ENCODE data around the gene TPM3. TPM values are rescaled to one million over a fixed set of nuclear protein-coding genes. Genes with fewer than 3 reads are reported as not detected.

TPM3 gene
- polyA plus RNA-seq, 2 of the 4 experiments (the other 2 are of a cell fraction) = 510 to 618 TPM

- Histone ChIP-seq H3K4me3 (no peak overlapping the region), H3K4me2 (no peak overlapping the region), H3K9me3 (no peaks in the 10 kb centered on the region), H3K27ac (no peak overlapping the region), H3K4me1 (no peaks in the 10 kb centered on the region)
- ATAC-seq = no peak
- 87% methylated on average over 1 of the region's 1 CpG for WGBS (ENCODE audit: missing lambda C conversion rate)
- ChIA-PET CTCF (interaction anchor here (0.7 to 3.8 kb wide), 2 partner anchors 25 to 33 kb away, joined by 3 to 13 read pairs; no protein-coding TSS in a partner anchor), POLR2A (interaction anchor here (0.9 to 1.1 kb wide), 2 partner anchors 10 to 176 kb away, joined by 3 to 4 read pairs; partner anchors contain the start of gene RPS27)
- DNase-seq (ENCODE audit: low read depth in 1 of 2, low spot score in 1 of 2) = no peak
- FAIRE-seq = no peak
- TF ChIP-seq NFE2L2 (conservative IDR thresholded peaks at IDR 0.05; ENCODE audit: low read length) (no peak), MAFK (IDR thresholded peaks at IDR 0.05; ENCODE audit: partially characterized antibody) (no peak), JUNB (IDR thresholded peaks at IDR 0.05) (no peak)
- TF ChIP-seq, protein P1, sequence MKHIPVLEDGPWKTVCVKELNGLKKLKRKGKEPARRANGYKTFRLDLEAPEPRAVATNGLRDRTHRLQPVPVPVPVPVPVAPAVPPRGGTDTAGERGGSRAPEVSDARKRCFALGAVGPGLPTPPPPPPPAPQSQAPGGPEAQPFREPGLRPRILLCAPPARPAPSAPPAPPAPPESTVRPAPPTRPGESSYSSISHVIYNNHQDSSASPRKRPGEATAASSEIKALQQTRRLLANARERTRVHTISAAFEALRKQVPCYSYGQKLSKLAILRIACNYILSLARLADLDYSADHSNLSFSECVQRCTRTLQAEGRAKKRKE (CRISPR knock-in tag; IDR thresholded peaks at IDR 0.05; ENCODE audit: low read depth) = no peak
Measured at GRCh38 chr1:154166207-154166606, 25.7 kb downstream of the TPM3 start.

DNA sequence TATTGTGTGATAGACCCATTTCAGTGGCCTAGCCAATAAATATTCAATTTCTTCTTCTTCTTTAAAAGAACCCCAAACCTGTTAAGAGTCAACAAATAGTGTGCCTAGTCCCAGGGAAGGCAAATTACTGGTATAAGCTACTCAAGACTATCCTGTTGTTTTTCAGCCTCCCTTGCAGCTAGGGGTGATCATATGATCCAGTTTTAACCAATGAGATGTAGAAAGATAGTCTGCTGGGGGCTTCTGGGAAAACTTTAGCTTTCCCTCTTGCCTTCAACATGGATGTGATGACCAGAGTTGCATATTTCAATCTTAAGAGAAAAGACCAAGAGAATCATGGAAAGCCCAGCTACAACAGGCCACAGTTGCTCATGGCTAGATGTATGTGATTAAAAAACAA, 32.3 kb downstream of the TPM3 start:
- TF ChIP-seq JUN (IDR thresholded peaks at IDR 0.05) (no peak), HOXB5 (CRISPR knock-in tag; IDR thresholded peaks at IDR 0.05) (no peak), MAZ (IDR thresholded peaks at IDR 0.05; ENCODE audit: borderline replicate concordance, low read depth, low read length) (no peak), HES2 (IDR thresholded peaks at IDR 0.05) (no peak), ZC3H11A (IDR thresholded peaks at IDR 0.05) (no peak), EP300 (IDR thresholded peaks at IDR 0.05) (0 out of 5 replicates have a peak, but pooled peaks of 1 of the 2 experiments have one; percentile 5)
- TF ChIP-seq, protein P2, sequence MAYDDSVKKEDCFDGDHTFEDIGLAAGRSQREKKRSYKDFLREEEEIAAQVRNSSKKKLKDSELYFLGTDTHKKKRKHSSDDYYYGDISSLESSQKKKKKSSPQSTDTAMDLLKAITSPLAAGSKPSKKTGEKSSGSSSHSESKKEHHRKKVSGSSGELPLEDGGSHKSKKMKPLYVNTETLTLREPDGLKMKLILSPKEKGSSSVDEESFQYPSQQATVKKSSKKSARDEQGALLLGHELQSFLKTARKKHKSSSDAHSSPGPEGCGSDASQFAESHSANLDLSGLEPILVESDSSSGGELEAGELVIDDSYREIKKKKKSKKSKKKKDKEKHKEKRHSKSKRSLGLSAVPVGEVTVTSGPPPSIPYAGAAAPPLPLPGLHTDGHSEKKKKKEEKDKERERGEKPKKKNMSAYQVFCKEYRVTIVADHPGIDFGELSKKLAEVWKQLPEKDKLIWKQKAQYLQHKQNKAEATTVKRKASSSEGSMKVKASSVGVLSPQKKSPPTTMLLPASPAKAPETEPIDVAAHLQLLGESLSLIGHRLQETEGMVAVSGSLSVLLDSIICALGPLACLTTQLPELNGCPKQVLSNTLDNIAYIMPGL (CRISPR knock-in tag; IDR thresholded peaks at IDR 0.05; ENCODE audit: borderline replicate concordance) = no peak
- Histone ChIP-seq H3K27ac (no peak overlapping the region), H3K4me3 (no peak overlapping the region), H3K4me2 (no peak overlapping the region), H3K4me1 (peaks cover 10% of the 10 kb centered on the region; the same call in 1 of the 3 replicates), H3K9me3 (peaks cover 17% of the 10 kb centered on the region)
- no peak for FAIRE-seq
- no peak for ATAC-seq
- CTCF ChIA-PET = interaction anchor here (0.6 to 1.1 kb wide), 3 partner anchors 12 to 112 kb away, joined by 3 read pairs; no protein-coding TSS in a partner anchor
- POLR2A ChIA-PET = interaction anchor here (1.9 kb wide), 1 partner anchor 169 kb away, joined by 6 read pairs; the partner anchor contains the start of gene RPS27
- peak in 1 of 2 experiments; percentile 27 for DNase-seq (ENCODE audit: low read depth in 1 of 2, low spot score in 1 of 2)

GRCh38 chr1:154158307-154159125, 33.4 kb downstream of the TPM3 start:
- ChIA-PET POLR2A (interaction anchor here (1.0 to 1.9 kb wide), 2 partner anchors 168 kb away, joined by 4 to 6 read pairs; partner anchors contain the start of gene RPS27), CTCF (interaction anchor here (1.9 kb wide), 1 partner anchor 13 kb away, joined by 6 read pairs; no protein-coding TSS in a partner anchor)
- 97% methylated on average over 8 of the region's 8 CpGs for WGBS (ENCODE audit: missing lambda C conversion rate)
- no peak for FAIRE-seq
- Histone ChIP-seq H3K4me2 (no peak overlapping the region), H3K4me3 (no peak overlapping the region), H3K4me1 (peaks cover 10% of the 10 kb centered on the region; the same call in 1 of the 3 replicates), H3K9me3 (peaks cover 17% of the 10 kb centered on the region), H3K27ac (peak overlapping the region in 1 of 2 experiments; percentile 47; a peak in 2 of 6 replicates)
- DNase-seq (ENCODE audit: low read depth in 1 of 2, low spot score in 1 of 2) = no peak
- no peak for ATAC-seq
- no peak for TF ChIP-seq KDM5A (IDR thresholded peaks at IDR 0.05)
- TF ChIP-seq, protein P1 (CRISPR knock-in tag; IDR thresholded peaks at IDR 0.05; ENCODE audit: low read depth) = no peak
- TF ChIP-seq EHMT2 (IDR thresholded peaks at IDR 0.05; ENCODE audit: low read depth) = no peak
- TF ChIP-seq, protein P3, sequence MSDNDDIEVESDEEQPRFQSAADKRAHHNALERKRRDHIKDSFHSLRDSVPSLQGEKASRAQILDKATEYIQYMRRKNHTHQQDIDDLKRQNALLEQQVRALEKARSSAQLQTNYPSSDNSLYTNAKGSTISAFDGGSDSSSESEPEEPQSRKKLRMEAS (IDR thresholded peaks at IDR 0.05) = no peak
- TF ChIP-seq HOXA7 (CRISPR knock-in tag; IDR thresholded peaks at IDR 0.05) = no peak
- TF ChIP-seq MAZ (IDR thresholded peaks at IDR 0.05; ENCODE audit: borderline replicate concordance, low read depth, low read length) = no peak
- TF ChIP-seq JUN (IDR thresholded peaks at IDR 0.05) = no peak
- no peak for TF ChIP-seq USF2 (IDR thresholded peaks at IDR 0.05)
- no peak for TF ChIP-seq FOSB (CRISPR knock-in tag; IDR thresholded peaks at IDR 0.05)
- no peak for TF ChIP-seq NR3C1 (IDR thresholded peaks at IDR 0.05)
- TF ChIP-seq SREBF2 (IDR thresholded peaks at IDR 0.05) = no peak
- no peak for TF ChIP-seq POLR2AphosphoS2 (conservative IDR thresholded peaks at IDR 0.05; ENCODE audit: low read length)
- no peak for TF ChIP-seq CEBPB (IDR thresholded peaks at IDR 0.05)
- no peak for TF ChIP-seq FOXS1 (CRISPR knock-in tag; IDR thresholded peaks at IDR 0.05)
- TF ChIP-seq, protein P4, sequence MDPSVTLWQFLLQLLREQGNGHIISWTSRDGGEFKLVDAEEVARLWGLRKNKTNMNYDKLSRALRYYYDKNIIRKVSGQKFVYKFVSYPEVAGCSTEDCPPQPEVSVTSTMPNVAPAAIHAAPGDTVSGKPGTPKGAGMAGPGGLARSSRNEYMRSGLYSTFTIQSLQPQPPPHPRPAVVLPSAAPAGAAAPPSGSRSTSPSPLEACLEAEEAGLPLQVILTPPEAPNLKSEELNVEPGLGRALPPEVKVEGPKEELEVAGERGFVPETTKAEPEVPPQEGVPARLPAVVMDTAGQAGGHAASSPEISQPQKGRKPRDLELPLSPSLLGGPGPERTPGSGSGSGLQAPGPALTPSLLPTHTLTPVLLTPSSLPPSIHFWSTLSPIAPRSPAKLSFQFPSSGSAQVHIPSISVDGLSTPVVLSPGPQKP (IDR thresholded peaks at IDR 0.05; ENCODE audit: low read depth, low read length) = no peak
- no peak for TF ChIP-seq CHD2 (IDR thresholded peaks at IDR 0.05; ENCODE audit: low read length, partially characterized antibody)
- TF ChIP-seq ZSCAN20 (CRISPR knock-in tag; IDR thresholded peaks at IDR 0.05) = no peak
- TF ChIP-seq ZFP36 (IDR thresholded peaks at IDR 0.05; ENCODE audit: borderline replicate concordance, partially characterized antibody) = no peak
- no peak for TF ChIP-seq HOXB13 (CRISPR knock-in tag; IDR thresholded peaks at IDR 0.05; ENCODE audit: low read depth)
